ENCODE data around the gene NTPCR.

The NTPCR gene

GRCh38 chr1:232927830-232928505 lies 22.4 kb upstream of the NTPCR start:
- no peak for DNase-seq

GRCh38 chr1:232932486-232933425 lies 17.7 kb upstream of the NTPCR start:
- DNase-seq = no peak

- no peak for DNase-seq
These were observed 13.5 kb upstream of the NTPCR start for GRCh38 chr1:232936941-232937340.

- no peak for DNase-seq
These were observed 12.6 kb upstream of the NTPCR start for GRCh38 chr1:232937741-232938375.

GRCh38 chr1:232938926-232939325 lies 11.5 kb upstream of the NTPCR start:
- no peak for DNase-seq

- DNase-seq = no peak
These were observed 10.7 kb upstream of the NTPCR start for GRCh38 chr1:232939748-232940147.

- no peak for DNase-seq
These were observed 10.1 kb upstream of the NTPCR start for GRCh38 chr1:232940262-232940661.

- no peak for DNase-seq
These were observed 7.8 kb upstream of the NTPCR start for GRCh38 chr1:232942413-232943294.

- no peak for DNase-seq
These were observed 6.6 kb upstream of the NTPCR start for GRCh38 chr1:232943679-232944252.

GRCh38 chr1:232944347-232944746 lies 6.1 kb upstream of the NTPCR start:
- no peak for DNase-seq

GRCh38 chr1:232949636-232950196 lies 695 bp upstream of the NTPCR start:
- no peak for DNase-seq

- DNase-seq = peak; percentile 65
These were observed 769 bp downstream of the NTPCR start for GRCh38 chr1:232951180-232951579.

- no peak for DNase-seq
These were observed 1.2 kb downstream of the NTPCR start for GRCh38 chr1:232951605-232952004.

GRCh38 chr1:232952514-232953499 lies 2.4 kb downstream of the NTPCR start:
- no peak for DNase-seq

GRCh38 chr1:232954594-232955365 lies 4.4 kb downstream of the NTPCR start:
- no peak for DNase-seq

- no peak for DNase-seq
These were observed 5.7 kb downstream of the NTPCR start for GRCh38 chr1:232956081-232956480.

GRCh38 chr1:232958067-232958466 lies 7.7 kb downstream of the NTPCR start:
- no peak for DNase-seq

GRCh38 chr1:232962761-232963745 lies 12.6 kb downstream of the NTPCR start:
- no peak for DNase-seq

GRCh38 chr1:232964601-232965000 lies 14.2 kb downstream of the NTPCR start:
- no peak for DNase-seq

All from activated effector memory CD4-positive, alpha-beta T cell treated with anti-CD3 and anti-CD28 coated beads, Interleukin-2, amount 50 U/mL, for 16 hours (primary cell).